Suprapubic skin (tissue), 3 donors: ENCODE measurements around the gene BNIP5.

Experiments used
- EP300 ChIP-seq: sonication (generic); formaldehyde crosslinking; IDR thresholded peaks from one replicate; pipeline ENCODE4 v1.6.1; 2017; ENCODE audit warnings: antibody characterized with exemption
- POLR2A ChIP-seq, 2 donors: fragments of 450-650 bp; IDR thresholded peaks; one replicate each; pipeline ENCODE4 v1.6.1; 2017; ENCODE audit warnings: antibody characterized with exemption in 2 of 2, mild to moderate bottlenecking in 2 of 2, moderate library complexity in 2 of 2
- TF ChIP-seq, protein P1 (sequence below), 2 donors: fragments of 200-600 bp in 1 of 2; fragments of 450-650 bp in 1 of 2; sonication (generic) in 1 of 2; IDR thresholded peaks; one replicate each; pipeline ENCODE4 v1.5.1; 2016 to 2019; ENCODE audit warnings: antibody characterized with exemption in 2 of 2, mild to moderate bottlenecking in 1 of 2, moderate library complexity in 1 of 2

DNA sequence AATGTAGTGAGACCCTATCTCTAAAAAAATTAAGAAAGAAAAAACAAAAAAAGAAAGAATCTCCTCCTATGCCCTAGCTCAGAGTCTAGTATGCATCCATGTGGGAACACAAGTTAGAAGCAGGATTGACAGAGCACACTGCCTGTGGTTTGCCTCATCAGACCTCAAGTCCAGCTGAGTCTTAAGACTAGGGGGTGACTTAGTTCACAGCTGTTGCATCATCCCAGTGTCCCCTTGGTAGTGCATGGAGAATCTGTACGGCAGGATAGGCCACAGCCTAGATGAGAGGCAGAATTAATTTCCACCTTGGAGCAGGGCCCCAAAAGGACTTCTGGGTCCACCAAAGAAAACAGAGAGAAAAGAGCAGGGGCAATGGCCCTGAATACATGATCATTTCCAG lies 53.1 kb downstream of the BNIP5 start:
- TF ChIP-seq, protein P1, sequence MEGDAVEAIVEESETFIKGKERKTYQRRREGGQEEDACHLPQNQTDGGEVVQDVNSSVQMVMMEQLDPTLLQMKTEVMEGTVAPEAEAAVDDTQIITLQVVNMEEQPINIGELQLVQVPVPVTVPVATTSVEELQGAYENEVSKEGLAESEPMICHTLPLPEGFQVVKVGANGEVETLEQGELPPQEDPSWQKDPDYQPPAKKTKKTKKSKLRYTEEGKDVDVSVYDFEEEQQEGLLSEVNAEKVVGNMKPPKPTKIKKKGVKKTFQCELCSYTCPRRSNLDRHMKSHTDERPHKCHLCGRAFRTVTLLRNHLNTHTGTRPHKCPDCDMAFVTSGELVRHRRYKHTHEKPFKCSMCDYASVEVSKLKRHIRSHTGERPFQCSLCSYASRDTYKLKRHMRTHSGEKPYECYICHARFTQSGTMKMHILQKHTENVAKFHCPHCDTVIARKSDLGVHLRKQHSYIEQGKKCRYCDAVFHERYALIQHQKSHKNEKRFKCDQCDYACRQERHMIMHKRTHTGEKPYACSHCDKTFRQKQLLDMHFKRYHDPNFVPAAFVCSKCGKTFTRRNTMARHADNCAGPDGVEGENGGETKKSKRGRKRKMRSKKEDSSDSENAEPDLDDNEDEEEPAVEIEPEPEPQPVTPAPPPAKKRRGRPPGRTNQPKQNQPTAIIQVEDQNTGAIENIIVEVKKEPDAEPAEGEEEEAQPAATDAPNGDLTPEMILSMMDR (IDR thresholded peaks at IDR 0.05) = no peak
- TF ChIP-seq POLR2A (IDR thresholded peaks at IDR 0.05) (no peak), EP300 (no peak)
